HG03135 (cell line): ENCODE data around the gene VKORC1.

Source experiments
- ATAC-seq: cut with Tn5 transposase; IDR thresholded peaks from one replicate; pipeline ENCODE4 v1.9.1; 2021; ENCODE audit warnings: mild to moderate bottlenecking, moderate library complexity; ENCODE audit not compliant: unreplicated experiment

The VKORC1 gene

DNA sequence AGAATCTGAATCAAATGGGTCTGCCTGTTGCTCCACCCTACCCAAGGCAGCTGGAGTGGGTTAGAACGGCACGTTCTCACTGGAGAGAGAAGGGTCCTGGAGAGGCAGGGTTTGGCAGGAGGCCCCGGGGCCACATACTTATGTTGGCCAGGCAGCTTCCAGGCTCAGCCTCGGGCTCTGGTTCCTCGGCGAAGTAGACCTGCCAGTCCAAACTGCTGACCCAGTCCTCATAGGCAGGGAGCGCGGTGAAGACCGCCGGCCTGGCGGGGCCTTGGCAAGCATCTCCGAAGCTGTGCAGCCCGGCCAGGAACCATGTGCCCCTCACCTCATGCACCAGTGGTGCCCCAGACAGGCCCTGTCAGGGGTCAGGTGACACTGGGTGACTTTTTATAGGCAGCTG lies 10.6 kb downstream of the VKORC1 start:
- ATAC-seq = no peak

DNA sequence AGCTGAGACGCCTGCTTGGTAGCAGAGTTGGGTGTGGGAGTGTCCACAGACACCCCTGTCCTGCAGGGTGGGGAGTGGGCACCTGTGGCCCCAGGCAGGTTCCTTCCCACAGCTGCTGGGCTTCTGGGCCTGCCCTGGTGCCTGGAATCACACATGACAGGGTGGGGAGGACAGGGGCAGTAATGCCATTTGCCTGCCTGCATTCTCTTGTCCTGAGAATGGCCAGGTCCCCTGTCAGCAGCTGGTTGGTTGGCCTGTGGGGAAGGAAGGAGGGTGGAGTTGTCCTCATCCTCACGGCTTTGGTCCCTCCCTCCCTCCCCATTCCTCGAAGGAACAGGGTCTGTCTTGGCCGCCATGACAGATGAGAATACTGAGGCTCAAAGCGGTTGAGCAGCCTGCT lies 11.0 kb downstream of the VKORC1 start:
- no peak for ATAC-seq

DNA sequence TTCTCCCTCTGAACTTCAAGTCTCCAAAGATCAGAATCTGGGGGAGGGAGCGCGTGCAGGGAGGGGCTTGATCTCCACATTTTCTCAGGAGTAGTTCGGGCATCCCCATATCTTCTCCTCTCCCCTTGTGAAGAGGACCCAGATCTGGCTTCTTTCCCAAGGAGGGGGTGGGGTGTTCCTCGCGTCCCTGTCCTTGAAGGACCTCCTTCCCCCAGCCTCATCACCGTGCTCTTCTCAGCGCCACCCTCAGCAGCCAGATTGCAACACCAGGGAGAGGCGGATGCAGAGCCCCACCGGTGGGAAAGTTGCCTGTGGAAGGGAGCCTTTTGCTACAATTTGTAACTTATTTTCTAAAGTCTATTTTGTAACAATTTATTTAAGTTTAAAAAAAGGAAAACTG lies 11.5 kb downstream of the VKORC1 start:
- no peak for ATAC-seq

DNA sequence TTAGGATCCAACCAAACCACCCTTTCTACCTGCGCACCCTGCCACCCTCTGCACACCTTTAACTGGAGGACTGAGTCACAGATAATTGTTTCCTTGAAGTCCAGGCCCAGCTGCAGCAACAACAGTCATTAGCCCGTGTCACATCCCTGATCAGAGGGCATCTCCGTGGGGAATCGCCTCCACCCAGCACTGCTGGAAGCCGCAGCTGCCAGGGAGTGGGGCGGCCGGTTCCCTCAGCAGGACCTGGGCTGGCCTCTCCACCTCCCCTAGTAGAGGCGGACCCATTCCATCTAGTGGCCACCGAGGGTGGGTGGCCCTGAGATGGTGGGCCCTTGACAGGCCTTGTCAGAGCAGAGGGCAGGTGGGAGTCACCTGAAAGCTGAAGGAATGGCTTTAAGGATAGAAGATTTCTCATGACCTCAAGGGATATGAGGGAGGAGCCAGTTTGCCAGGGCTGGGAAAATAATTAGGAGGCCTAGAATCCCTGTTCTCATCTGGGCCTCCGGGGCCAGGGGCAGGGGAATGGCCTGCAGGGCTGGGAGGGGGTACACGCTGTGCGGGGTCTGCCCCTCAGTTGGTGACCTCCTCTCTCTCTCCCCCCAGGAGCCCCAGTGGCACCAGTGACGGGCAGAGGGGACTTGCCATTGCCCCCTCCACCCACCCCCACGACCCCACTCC lies 12.1 kb downstream of the VKORC1 start:
- no peak for ATAC-seq

DNA sequence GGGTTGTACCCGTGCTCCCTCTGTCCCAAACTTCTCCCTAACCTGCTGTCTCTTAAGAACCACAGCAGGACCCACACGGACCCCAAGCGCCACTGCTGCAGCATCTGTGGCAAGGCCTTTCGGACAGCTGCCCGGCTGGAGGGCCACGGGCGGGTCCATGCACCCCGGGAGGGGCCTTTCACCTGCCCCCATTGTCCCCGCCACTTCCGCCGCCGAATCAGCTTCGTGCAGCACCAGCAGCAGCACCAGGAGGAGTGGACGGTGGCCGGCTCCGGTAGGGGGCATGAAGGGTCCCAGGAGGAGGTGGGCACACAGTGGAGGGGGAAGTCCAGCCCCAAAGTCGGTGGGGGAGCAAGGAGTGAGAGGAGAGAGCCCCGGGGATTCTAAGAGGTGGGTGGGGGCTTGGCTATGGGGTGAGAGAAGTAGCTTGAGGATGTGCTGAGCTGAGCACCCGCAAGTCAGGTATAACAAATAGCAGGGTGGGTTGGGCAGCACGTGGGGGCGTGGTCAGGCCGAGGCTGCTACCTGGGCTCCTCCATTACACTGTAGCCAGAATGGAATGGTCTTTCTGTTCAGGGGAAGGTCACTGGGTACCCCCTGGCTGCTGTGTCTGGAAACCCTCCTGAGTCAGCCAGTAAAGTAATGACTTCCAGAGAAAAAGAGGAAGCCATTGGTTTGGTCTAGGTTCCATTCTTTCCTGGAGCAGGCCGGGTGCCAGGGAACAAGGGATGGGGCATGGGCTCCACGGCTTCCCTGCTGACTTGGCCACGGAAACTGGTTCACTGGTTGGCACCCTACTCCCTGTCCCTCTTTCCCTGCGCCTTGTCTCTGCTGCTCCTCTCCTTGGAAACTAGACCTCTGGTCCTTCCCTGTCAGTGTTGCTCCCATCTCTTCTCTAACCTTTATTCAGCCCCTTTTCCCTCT lies 12.9 kb downstream of the VKORC1 start:
- no peak for ATAC-seq

DNA sequence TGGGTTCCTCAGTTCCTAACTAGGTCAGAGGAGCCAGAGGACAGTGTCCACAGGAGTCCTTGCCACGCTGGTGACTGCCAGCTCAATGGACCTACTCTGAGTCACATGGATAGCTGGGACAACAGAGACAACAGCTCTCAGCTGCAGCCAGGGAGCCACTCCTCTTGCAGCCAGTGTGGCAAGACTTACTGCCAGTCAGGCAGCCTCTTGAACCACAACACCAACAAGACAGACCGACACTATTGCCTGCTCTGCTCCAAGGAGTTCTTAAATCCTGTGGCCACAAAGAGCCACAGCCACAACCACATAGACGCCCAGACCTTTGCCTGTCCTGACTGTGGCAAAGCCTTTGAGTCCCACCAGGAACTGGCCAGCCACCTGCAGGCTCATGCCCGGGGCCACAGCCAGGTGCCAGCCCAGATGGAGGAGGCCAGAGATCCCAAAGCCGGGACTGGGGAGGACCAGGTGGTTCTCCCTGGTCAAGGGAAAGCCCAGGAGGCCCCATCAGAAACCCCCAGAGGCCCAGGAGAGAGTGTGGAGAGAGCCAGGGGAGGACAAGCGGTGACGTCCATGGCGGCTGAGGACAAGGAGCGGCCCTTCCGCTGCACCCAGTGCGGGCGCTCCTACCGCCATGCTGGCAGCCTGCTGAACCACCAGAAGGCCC lies 13.7 kb downstream of the VKORC1 start:
- no peak for ATAC-seq

DNA sequence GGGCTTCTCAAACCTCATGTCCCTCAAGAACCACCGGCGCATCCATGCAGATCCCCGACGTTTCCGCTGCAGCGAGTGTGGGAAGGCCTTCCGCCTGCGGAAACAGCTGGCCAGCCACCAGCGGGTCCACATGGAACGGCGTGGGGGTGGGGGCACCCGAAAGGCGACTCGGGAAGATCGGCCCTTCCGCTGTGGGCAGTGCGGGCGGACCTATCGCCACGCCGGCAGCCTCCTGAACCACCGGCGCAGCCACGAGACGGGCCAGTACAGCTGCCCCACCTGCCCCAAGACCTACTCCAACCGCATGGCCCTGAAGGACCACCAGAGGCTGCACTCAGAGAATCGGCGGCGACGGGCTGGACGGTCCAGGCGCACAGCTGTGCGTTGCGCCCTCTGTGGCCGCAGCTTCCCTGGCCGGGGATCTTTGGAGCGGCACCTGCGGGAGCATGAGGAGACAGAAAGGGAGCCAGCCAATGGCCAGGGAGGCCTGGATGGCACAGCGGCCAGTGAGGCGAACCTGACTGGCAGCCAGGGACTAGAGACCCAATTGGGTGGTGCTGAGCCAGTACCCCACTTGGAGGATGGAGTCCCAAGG lies 14.5 kb downstream of the VKORC1 start:
- no peak for ATAC-seq

DNA sequence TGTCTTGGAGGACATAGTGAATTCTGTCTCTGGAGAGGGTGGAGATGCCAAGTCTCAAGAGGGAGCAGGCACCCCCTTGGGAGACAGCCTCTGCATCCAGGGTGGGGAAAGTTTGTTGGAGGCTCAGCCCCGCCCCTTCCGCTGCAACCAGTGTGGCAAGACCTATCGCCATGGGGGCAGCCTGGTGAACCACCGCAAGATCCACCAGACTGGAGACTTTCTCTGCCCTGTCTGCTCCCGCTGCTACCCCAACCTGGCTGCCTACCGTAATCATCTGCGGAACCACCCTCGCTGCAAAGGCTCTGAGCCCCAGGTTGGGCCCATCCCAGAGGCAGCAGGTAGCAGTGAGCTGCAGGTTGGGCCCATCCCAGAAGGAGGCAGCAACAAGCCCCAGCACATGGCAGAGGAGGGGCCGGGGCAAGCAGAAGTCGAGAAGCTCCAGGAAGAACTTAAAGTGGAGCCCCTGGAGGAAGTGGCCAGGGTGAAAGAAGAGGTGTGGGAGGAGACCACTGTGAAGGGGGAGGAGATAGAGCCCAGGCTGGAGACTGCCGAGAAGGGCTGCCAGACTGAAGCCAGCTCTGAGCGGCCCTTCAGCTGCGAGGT lies 15.2 kb downstream of the VKORC1 start:
- ATAC-seq = no peak

DNA sequence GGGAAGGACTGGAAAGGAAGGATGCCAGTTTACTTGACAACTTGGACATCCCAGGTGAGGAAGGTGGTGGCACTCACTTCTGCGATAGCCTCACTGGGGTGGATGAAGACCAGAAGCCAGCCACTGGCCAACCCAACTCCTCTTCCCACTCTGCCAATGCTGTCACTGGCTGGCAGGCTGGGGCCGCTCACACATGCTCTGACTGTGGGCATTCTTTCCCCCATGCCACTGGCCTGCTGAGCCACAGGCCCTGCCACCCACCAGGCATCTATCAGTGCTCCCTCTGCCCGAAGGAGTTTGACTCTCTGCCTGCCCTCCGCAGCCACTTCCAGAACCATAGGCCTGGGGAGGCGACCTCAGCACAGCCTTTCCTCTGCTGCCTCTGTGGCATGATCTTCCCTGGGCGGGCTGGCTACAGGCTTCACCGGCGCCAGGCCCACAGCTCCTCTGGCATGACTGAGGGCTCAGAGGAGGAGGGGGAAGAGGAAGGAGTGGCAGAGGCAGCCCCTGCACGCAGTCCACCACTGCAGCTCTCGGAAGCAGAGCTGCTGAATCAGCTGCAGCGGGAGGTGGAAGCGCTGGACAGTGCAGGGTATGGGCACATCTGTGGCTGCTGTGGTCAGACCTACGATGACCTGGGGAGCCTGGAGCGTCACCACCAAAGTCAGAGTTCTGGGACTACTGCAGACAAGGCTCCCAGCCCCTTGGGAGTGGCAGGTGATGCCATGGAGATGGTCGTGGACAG lies 15.8 kb downstream of the VKORC1 start:
- no peak for ATAC-seq

DNA sequence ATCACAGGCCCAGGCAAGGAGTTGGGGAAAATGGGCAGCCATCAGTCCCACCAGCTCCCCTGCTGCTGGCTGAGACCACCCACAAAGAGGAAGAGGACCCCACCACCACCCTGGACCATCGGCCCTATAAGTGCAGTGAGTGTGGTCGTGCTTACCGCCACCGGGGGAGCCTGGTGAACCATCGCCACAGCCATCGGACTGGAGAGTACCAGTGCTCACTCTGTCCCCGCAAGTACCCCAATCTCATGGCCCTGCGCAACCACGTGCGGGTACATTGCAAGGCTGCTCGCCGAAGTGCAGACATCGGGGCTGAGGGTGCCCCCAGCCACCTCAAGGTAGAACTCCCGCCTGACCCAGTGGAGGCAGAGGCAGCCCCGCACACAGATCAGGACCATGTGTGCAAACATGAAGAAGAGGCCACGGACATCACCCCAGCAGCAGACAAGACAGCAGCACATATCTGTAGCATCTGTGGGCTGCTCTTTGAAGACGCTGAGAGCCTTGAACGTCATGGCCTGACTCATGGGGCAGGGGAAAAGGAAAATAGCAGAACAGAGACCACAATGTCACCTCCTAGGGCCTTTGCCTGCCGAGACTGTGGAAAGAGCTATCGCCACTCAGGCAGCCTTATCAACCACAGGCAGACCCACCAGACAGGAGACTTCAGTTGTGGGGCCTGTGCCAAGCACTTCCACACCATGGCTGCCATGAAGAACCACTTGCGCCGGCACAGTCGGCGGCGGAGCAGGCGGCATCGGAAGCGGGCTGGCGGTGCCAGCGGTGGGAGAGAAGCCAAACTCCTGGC lies 16.8 kb downstream of the VKORC1 start:
- ATAC-seq = no peak

DNA sequence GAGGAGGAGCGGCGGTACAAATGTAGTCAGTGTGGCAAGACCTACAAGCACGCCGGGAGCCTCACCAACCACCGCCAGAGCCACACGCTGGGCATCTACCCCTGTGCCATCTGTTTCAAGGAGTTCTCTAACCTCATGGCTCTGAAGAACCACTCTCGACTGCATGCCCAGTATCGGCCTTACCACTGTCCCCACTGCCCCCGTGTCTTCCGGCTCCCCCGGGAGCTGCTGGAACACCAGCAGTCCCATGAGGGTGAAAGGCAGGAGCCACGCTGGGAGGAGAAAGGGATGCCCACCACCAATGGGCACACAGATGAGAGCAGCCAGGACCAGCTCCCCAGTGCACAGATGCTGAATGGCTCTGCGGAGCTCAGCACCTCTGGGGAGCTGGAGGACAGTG lies 17.6 kb downstream of the VKORC1 start:
- no peak for ATAC-seq

DNA sequence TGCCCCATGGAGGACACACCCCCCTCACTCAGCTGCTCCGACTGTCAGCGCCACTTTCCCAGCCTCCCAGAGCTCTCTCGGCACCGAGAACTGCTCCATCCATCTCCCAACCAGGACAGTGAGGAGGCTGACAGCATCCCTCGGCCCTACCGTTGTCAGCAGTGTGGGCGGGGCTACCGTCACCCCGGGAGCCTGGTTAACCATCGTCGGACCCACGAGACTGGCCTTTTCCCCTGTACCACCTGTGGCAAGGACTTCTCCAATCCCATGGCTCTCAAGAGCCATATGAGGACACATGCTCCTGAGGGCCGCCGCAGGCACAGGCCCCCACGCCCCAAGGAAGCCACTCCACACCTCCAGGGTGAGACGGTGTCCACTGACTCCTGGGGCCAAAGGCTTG lies 18.3 kb downstream of the VKORC1 start:
- ATAC-seq = no peak

DNA sequence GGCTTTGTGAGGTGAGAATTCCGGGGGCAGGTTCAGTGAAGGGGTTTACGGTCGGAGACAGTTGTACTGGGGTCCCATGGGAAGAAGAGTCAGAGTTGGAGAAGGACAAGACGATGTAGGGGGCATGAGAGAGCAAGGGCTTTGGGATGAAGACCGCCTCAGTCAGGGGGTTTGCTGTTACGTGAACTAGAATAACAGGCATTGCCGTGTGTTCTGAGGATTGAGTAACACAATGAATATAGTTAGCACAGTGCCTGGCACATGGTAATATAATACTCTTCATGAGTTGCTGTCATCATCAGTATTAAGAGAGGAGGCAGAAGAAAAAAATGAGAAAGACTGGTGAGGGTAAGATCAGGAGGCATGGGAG lies 19.8 kb downstream of the VKORC1 start:
- ATAC-seq = no peak

DNA sequence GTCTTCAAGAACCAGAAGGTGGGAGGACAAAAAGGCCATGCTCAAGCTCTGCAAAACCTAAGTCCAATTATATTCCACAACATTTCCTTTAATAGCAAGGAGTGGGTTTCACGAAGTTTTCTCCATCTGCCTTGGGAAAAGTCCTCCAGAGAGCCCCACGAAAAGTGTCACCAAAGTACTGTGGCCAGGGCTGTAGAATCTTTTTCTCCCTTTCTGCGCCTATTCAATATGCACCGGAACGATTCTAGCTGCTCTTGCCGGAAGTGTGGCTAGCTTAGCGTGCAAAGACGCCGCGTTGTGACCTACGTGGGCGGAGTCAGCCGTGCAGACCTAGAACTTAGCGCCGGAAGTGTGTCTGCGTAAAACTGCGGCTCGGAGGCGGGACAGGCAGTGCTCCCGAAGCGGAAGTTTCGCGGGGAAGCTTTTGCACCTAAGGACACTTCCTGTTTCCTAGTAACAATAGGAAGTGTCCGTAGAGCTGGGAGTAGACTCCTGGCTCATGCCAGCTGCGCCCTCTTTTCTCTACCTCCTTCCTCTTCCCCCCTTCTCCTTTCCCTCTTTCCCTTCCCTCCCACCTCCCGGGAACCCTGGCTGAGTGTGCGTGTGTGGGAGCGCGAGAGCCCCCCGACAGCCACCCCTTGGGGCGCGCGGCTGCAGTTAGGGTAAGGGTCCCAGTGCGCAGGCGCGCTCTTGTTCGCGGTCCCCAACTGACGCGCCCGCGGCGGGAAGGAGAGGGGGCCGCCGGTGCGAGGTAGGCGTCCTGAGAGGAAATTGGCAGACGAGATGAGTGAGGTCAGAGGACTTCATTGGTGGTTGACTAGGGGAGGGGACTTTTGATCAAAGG lies 20.4 kb downstream of the VKORC1 start, which contains the start of the genes ZNF646 and ZNF668:
Gene ZNF646, plus strand, starts transcription at position 453 of the 844 bp plus-strand sequence. CDS start 1,903 bp downstream, outside the sequence.
Gene ZNF668, minus strand, starts transcription at position 271 of the 844 bp plus-strand sequence. CDS start 9,781 bp downstream, outside the sequence.
- peak; percentile 68 for ATAC-seq

DNA sequence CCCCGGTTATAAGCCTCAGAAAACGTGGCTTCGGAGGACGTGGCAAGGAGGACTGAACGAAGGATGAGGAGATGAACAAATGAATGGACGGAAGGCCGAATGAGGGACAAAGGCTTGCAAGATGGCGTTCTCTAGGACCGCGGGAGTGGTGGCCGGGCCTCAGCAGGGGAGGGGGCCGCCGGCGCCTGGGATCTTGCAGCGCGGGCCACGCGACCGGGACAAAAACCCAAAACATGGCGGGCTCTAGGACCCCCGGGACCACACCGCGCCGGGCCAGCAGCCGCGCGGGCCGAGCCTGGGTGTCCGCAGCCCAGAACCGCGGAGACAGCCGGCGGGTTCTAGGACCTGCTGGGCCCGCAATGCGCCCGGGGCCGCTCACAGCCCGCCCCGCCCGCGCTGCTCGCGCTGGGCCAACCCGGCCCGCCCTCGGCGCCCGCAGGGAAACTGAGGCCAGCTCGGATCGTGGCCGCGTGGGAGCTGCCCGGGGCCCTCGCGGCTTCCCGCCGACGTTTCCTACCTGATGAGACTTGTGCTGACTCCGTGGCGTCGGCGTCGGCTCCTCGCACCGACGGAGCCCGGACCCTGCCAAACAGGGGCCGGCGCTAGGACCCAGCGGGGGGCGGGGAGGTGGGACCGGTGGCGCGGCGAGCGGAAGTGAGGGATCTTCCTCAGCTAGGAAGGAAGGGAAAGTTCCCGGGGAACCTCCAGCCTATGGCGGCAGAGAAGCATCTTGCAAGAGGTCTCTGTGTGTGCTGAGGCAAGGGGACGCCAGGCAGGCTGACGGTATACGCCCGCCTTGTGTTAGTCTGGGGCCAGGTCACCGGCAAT lies 21.2 kb downstream of the VKORC1 start:
- peak; percentile 49 for ATAC-seq

DNA sequence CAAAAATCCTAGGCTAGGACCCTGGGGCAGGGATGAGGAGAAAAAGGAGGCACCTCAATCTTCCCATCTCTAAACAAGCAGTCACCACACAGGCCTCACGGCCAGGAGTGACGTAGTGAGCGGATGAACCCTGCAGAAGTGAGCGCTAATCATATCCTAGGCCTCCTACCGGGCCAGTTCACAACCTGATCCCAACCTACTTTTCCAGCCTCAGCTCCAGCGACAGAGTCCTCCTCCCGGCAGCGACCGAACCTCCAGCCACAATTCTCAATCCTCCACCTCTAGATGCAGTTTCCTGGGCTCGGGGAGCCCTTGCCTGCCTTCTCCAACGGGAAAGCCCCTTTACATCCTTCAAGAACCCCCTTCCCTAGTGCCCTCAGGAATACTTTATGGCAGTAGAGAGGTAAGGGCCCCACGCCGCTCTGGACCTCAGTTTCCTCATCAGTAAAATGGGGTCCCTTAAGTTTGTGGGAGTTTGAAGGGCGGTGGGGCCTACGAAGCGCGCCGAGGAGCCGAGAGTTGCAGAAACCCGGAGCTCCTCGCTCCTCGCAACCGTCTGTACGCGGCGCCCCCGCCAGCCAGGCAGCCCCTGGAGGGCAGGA lies 22.0 kb downstream of the VKORC1 start:
- ATAC-seq = peak; percentile 0

DNA sequence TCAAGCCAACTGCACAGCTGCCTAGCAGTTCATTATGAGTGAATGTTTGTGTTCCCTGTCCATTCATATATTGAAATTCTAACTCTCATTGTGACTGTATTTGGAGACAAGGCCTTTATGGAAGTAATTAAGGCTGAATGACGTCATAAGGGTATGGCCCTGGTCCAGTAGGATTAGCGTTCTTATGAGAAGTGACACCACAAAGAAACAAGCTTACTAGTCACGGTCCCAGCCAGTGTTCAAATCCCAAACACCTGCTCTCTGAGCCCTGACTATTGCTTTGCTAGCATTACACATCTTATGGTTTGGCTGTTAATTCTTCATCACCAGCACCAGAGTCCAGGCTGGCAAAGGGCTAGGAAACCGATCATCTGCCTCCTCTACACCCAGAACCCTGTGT lies 22.7 kb downstream of the VKORC1 start:
- no peak for ATAC-seq
